ENCODE data around the gene PPARGC1A. TPM values are rescaled to one million over a fixed set of nuclear protein-coding genes. Genes with fewer than 3 reads are reported as not detected.

PPARGC1A gene
- total and polyA plus RNA-seq, 8 donors, result 3.8 to 9.2 (median 5.1) TPM

- ATAC-seq (no peak), DNase-seq (no peak)
- Histone ChIP-seq H3K4me1 (no peaks in the 10 kb centered on the region), H3K4me3 (no peak overlapping the region), H3K27me3 (no peaks in the 10 kb centered on the region), H3K9me3 (no peaks in the 10 kb centered on the region), H3K27ac (no peak overlapping the region), H3K36me3 (no peaks in the 10 kb centered on the region)
- intact Hi-C loops (cut with DNase I), result no loop called here
- TF ChIP-seq, protein P1, sequence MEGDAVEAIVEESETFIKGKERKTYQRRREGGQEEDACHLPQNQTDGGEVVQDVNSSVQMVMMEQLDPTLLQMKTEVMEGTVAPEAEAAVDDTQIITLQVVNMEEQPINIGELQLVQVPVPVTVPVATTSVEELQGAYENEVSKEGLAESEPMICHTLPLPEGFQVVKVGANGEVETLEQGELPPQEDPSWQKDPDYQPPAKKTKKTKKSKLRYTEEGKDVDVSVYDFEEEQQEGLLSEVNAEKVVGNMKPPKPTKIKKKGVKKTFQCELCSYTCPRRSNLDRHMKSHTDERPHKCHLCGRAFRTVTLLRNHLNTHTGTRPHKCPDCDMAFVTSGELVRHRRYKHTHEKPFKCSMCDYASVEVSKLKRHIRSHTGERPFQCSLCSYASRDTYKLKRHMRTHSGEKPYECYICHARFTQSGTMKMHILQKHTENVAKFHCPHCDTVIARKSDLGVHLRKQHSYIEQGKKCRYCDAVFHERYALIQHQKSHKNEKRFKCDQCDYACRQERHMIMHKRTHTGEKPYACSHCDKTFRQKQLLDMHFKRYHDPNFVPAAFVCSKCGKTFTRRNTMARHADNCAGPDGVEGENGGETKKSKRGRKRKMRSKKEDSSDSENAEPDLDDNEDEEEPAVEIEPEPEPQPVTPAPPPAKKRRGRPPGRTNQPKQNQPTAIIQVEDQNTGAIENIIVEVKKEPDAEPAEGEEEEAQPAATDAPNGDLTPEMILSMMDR (IDR thresholded peaks at IDR 0.05), result no peak
Observed at GRCh38 chr4:23915459-23916132, 25.7 kb upstream of the PPARGC1A start.

- intact Hi-C loops (cut with DNase I), result no loop called here
- TF ChIP-seq, protein P1 (IDR thresholded peaks at IDR 0.05), result no peak
Observed at GRCh38 chr4:23911675-23912455, 22.0 kb upstream of the PPARGC1A start.

GRCh38 chr4:23909671-23910070 is 19.8 kb upstream of the PPARGC1A start:
- no peaks in the 10 kb centered on the region for H3K36me3 ChIP-seq
- intact Hi-C loops (cut with DNase I), result no loop called here
- no peaks in the 10 kb centered on the region for H3K27me3 ChIP-seq
- DNase-seq (no peak), ATAC-seq (no peak)
- H3K9me3 ChIP-seq, result no peaks in the 10 kb centered on the region
- no peak overlapping the region for H3K27ac ChIP-seq
- TF ChIP-seq, protein P1 (IDR thresholded peaks at IDR 0.05), result no peak
- H3K4me3 ChIP-seq, result no peak overlapping the region
- no peaks in the 10 kb centered on the region for H3K4me1 ChIP-seq

More at GRCh38 chr4:23911675-23912455, 22.0 kb upstream of the PPARGC1A start:
- DNase-seq (no peak), ATAC-seq (no peak)
- Histone ChIP-seq H3K4me1 (no peaks in the 10 kb centered on the region), H3K4me3 (no peak overlapping the region), H3K36me3 (no peaks in the 10 kb centered on the region), H3K27me3 (no peaks in the 10 kb centered on the region), H3K27ac (no peak overlapping the region), H3K9me3 (no peaks in the 10 kb centered on the region)

GRCh38 chr4:23906839-23907238 is 17.0 kb upstream of the PPARGC1A start:
- H3K4me1 ChIP-seq, result no peaks in the 10 kb centered on the region
- intact Hi-C loops (cut with DNase I), result no loop called here
- no peak overlapping the region for H3K27ac ChIP-seq
- TF ChIP-seq, protein P1 (IDR thresholded peaks at IDR 0.05), result no peak
- DNase-seq, result no peak
- no peak overlapping the region for H3K4me3 ChIP-seq
- no peaks in the 10 kb centered on the region for H3K36me3 ChIP-seq
- no peaks in the 10 kb centered on the region for H3K27me3 ChIP-seq
- H3K9me3 ChIP-seq, result no peaks in the 10 kb centered on the region
- ATAC-seq, result no peak

DNA sequence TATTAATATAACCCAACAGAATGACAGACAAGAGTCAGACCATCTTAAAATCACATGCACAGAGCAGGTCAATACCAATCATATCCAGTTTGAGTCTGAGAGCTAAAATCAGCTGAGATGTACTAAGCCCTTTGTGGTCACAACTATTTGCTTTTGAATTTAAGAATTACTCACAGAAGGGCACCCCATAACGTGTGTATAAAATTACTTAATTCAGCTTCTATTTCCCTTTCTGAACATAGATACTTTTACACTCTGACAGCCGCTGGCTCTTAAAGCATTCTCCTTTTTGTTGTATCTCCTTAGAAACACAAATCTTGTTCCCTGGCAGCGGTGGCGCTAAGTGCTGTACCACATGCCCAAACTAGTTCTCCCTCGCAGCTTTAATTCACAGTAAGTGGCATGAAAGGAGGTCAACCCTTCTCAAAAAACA is 14.8 kb upstream of the PPARGC1A start:
- DNase-seq (peak in 1 of 4 donors; percentile 47), ATAC-seq (peak; percentile 81)
- intact Hi-C loops (cut with DNase I), result no loop called here

More for the DNA sequence above, 14.8 kb upstream of the PPARGC1A start:
- H3K27me3 ChIP-seq, result no peaks in the 10 kb centered on the region
- no peaks in the 10 kb centered on the region for H3K9me3 ChIP-seq
- H3K4me3 ChIP-seq, result no peak overlapping the region
- H3K4me1 ChIP-seq, result no peaks in the 10 kb centered on the region
- H3K36me3 ChIP-seq, result no peaks in the 10 kb centered on the region
- TF ChIP-seq, protein P1 (IDR thresholded peaks at IDR 0.05), result no peak
- no peak overlapping the region for H3K27ac ChIP-seq
